Dendritic cell treated with granulocyte-macrophage colony-stimulating factor and Interleukin-4, amounts not matched to agents 40 ng/mL and 50 ng/mL, for 4 days (primary cell): ENCODE results near the gene POP7.
"Not testable (repeated sequence)": the region's sequence is repeated elsewhere in the genome, so short reads cannot be mapped to it uniquely, and the experiment has no call there.

ENCODE experiments used
- H3K27ac Mint-ChIP-seq: one replicate; pipeline ENCODE4 v1.8.0; 2022; ENCODE audit warnings: mild to moderate bottlenecking, mixed read lengths
- H3K27me3 Mint-ChIP-seq: one replicate; pipeline ENCODE4 v1.8.0; 2022; ENCODE audit warnings: mild to moderate bottlenecking, mixed read lengths
- H3K36me3 Mint-ChIP-seq: one replicate; pipeline ENCODE4 v1.8.0; 2022; ENCODE audit warnings: low read depth, mixed read lengths
- H3K4me1 Mint-ChIP-seq: one replicate; pipeline ENCODE4 v1.8.0; 2022; ENCODE audit warnings: low read depth, mixed read lengths
- H3K4me3 Mint-ChIP-seq: one replicate; pipeline ENCODE4 v1.8.0; 2022; ENCODE audit warnings: mild to moderate bottlenecking, moderate library complexity, mixed read lengths
- H3K9me3 Mint-ChIP-seq: one replicate; pipeline ENCODE4 v1.8.0; 2022; ENCODE audit warnings: mixed read lengths
- intact Hi-C: fragments of 100-400 bp; cut with micrococcal nuclease; formaldehyde crosslinking; loops from one replicate; pipeline ENCODE4 v1.15.0; 2022

The POP7 gene

DNA sequence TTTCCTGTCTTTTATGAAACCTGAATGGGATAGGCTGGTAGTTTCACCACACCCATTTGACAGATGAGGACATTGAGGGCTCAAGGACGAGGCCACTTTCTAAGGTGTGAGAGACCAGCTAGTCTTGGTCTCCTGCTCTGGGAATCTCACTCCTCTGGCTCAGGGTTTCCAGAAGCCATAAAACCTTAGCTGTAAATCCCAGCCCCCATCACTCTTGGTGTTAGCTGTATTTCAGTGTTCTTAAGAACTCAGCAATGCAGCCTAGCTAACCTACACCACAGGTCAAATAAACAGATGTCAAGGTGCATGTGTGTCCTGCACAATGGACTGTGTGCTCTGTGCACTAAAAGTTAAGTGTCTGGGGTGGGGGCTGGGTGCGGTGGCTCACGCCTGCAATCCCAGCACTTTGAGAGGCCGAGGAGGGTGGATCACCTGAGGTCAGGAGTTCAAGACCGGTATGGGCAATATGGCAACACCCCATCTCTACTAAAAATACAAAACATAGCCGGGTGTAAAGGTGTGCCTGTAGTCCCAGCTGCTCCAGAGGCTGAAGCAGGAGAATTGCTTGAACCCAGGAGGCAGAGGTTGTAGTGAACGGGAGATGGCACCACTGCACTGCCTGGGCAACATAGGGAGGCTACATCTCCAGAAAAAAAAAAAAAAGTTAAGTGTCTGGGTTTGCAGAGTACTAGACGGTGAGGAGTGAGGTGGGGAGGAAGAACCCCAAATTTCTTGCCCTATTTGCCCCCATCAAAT, 13.8 kb downstream of the POP7 start:
- intact Hi-C loops: no loop called here
- no peak overlapping the region for H3K27ac Mint-ChIP-seq
- H3K36me3 Mint-ChIP-seq: no peaks in the 10 kb centered on the region
- H3K4me3 Mint-ChIP-seq: no peak overlapping the region
- H3K27me3 Mint-ChIP-seq: peaks cover 64% of the 10 kb centered on the region
- peaks cover 16% of the 10 kb centered on the region for H3K9me3 Mint-ChIP-seq
- H3K4me1 Mint-ChIP-seq: peaks cover 4% of the 10 kb centered on the region

GRCh38 chr7:100720279-100720670, 14.4 kb downstream of the POP7 start, which contains the start of gene EPO:
TSS of gene EPO (plus strand) at chr7:100720468. CDS start at chr7:100720981, 513 bp downstream.
- Mint-ChIP-seq H3K4me3 (no peak within 1 kb of the TSS), H3K9me3 (peaks cover 16% of the 10 kb centered on the region), H3K27me3 (peaks cover 68% of the 10 kb centered on the region), H3K4me1 (peaks cover 10% of the 10 kb centered on the region), H3K27ac (no peak within 1 kb of the TSS), H3K36me3 (no peaks in the 10 kb centered on the region)
- intact Hi-C loops: no loop called here

GRCh38 chr7:100720671-100721504, 15.0 kb downstream of the POP7 start:
- Mint-ChIP-seq H3K9me3 (peaks cover 16% of the 10 kb centered on the region), H3K27ac (no peak overlapping the region), H3K36me3 (no peaks in the 10 kb centered on the region), H3K27me3 (peaks cover 66% of the 10 kb centered on the region), H3K4me3 (no peak overlapping the region), H3K4me1 (peaks cover 12% of the 10 kb centered on the region)
- intact Hi-C loops: no loop called here

GRCh38 chr7:100721505-100721812, 15.5 kb downstream of the POP7 start:
- H3K4me3 Mint-ChIP-seq: no peak overlapping the region
- H3K27ac Mint-ChIP-seq: no peak overlapping the region
- H3K4me1 Mint-ChIP-seq: peaks cover 12% of the 10 kb centered on the region
- peaks cover 16% of the 10 kb centered on the region for H3K9me3 Mint-ChIP-seq
- no peaks in the 10 kb centered on the region for H3K36me3 Mint-ChIP-seq
- intact Hi-C loops: no loop called here
- peaks cover 68% of the 10 kb centered on the region for H3K27me3 Mint-ChIP-seq

DNA sequence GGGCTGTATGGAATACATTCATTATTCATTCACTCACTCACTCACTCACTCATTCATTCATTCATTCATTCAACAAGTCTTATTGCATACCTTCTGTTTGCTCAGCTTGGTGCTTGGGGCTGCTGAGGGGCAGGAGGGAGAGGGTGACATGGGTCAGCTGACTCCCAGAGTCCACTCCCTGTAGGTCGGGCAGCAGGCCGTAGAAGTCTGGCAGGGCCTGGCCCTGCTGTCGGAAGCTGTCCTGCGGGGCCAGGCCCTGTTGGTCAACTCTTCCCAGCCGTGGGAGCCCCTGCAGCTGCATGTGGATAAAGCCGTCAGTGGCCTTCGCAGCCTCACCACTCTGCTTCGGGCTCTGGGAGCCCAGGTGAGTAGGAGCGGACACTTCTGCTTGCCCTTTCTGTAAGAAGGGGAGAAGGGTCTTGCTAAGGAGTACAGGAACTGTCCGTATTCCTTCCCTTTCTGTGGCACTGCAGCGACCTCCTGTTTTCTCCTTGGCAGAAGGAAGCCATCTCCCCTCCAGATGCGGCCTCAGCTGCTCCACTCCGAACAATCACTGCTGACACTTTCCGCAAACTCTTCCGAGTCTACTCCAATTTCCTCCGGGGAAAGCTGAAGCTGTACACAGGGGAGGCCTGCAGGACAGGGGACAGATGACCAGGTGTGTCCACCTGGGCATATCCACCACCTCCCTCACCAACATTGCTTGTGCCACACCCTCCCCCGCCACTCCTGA, 16.7 kb downstream of the POP7 start:
- Mint-ChIP-seq H3K36me3 (no peaks in the 10 kb centered on the region), H3K27me3 (peaks cover 71% of the 10 kb centered on the region)

DNA sequence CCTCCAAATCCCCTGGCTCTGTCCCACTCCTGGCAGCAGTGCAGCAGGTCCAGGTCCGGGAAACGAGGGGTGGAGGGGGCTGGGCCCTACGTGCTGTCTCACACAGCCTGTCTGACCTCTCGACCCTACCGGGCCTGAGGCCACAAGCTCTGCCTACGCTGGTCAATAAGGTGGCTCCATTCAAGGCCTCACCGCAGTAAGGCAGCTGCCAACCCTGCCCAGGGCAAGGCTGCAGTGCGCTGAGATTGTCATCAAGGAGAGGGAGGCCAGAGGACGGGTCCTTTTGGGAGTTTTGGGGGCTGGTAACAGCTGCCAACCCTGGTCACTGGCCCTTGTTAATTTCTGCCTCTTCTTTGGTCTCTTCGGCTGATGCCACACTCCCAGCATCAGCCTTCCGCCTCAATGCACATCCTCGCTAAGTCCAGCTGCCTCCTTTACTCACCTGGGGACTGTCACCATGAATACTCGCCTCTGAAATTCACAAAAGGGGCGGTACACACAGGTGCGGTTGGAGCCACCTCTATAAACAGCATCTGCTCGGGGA, 17.9 kb downstream of the POP7 start:
- intact Hi-C loops: loop anchor here (2.0 kb wide), 1 partner anchor 159 kb away; no protein-coding TSS in a partner anchor
- Mint-ChIP-seq H3K27me3 (peaks cover 71% of the 10 kb centered on the region), H3K27ac (no peak overlapping the region), H3K4me3 (no peak overlapping the region), H3K9me3 (peaks cover 3% of the 10 kb centered on the region), H3K4me1 (peaks cover 12% of the 10 kb centered on the region), H3K36me3 (no peaks in the 10 kb centered on the region)

More for the DNA sequence above, 16.7 kb downstream of the POP7 start:
- Mint-ChIP-seq H3K4me3 (no peak overlapping the region), H3K9me3 (peaks cover 15% of the 10 kb centered on the region), H3K27ac (no peak overlapping the region), H3K4me1 (peaks cover 12% of the 10 kb centered on the region)
- intact Hi-C loops: no loop called here

GRCh38 chr7:100724364-100724763, 18.4 kb downstream of the POP7 start:
- not testable (repeated sequence) for H3K27ac Mint-ChIP-seq, H3K36me3 Mint-ChIP-seq, H3K9me3 Mint-ChIP-seq, H3K4me3 Mint-ChIP-seq
- peaks cover 12% of the 10 kb centered on the region for H3K4me1 Mint-ChIP-seq
- intact Hi-C loops: loop anchor here (2.0 kb wide), 1 partner anchor 160 kb away; no protein-coding TSS in a partner anchor
- H3K27me3 Mint-ChIP-seq: peaks cover 66% of the 10 kb centered on the region

DNA sequence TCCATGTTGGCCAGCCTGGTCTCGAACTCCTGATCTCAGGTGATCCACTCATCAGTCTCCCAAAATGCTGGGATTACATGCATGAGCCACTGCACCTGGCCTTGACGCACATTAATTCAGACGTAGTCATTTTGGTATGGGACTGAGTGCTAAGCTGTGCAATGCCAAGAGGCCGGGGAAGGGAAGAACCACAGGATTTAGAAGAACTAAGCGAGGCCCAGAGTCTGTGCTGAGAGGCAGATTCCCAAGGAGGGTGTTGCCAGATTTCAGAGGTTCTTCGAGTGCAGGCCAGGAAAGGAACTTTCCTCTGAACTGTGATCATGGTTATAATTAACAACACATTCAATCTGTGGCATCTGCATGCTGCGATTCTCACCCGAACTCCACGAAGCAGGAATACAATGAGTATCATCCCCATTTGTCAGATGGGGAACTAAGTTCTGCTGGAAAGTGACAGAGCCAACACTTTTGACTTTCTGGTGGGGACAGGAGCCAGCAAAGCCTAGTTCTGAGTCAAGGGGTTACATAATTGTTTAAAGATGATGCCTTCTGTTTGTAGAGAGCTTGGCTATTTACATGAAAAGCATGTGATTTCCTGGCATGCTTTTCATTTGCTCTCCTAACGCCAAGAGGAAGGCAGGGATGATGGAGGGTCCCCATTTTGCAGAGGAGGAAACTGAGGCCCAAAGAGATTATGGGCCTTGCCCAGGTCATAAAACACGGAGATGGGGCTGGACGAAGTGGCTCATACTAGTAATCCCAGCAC, 21.3 kb downstream of the POP7 start:
- intact Hi-C loops: no loop called here
- Mint-ChIP-seq H3K36me3 (no peaks in the 10 kb centered on the region), H3K4me3 (no peak overlapping the region), H3K27me3 (peaks cover 48% of the 10 kb centered on the region), H3K4me1 (peaks cover 12% of the 10 kb centered on the region), H3K27ac (no peak overlapping the region), H3K9me3 (no peaks in the 10 kb centered on the region)

GRCh38 chr7:100728196-100728595, 22.3 kb downstream of the POP7 start:
- intact Hi-C loops: no loop called here
- no peaks in the 10 kb centered on the region for H3K9me3 Mint-ChIP-seq
- peaks cover 41% of the 10 kb centered on the region for H3K27me3 Mint-ChIP-seq
- H3K36me3 Mint-ChIP-seq: no peaks in the 10 kb centered on the region
- H3K4me1 Mint-ChIP-seq: peaks cover 12% of the 10 kb centered on the region
- H3K4me3 Mint-ChIP-seq: no peak overlapping the region
- no peak overlapping the region for H3K27ac Mint-ChIP-seq

DNA sequence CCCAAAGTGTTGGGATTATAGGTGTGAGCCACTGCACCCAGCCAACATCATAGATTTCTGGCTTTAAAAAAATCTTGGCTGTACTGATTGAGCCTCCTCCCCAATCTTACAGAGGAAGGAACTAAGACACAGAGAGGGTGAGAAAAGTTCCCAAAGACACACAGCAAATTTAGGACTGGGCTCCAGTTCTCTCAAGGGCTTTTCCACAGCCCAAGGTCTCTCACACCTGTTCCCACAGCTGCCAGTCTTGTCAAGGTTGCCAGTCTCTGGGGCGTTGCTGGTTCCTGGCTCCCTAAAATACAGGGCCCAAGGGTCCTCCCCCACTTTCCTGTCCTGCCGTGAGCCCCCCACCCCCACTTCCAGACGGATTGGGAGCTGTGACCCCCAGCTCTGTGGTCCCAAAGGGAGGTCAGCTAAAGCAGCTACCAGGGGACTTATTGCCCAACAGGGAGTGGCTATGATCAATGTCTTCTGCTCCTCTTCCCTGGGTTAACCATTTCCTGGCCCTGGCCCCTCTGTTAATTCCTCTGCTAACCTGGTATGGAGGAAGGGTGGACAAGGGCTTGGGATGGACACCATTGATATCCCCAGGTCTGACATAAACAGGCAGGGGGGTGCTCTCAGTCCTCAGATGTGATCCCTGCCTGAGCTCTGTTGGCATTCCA, 24.3 kb downstream of the POP7 start:
- Mint-ChIP-seq H3K27ac (no peak overlapping the region), H3K9me3 (no peaks in the 10 kb centered on the region)
- intact Hi-C loops: no loop called here

DNA sequence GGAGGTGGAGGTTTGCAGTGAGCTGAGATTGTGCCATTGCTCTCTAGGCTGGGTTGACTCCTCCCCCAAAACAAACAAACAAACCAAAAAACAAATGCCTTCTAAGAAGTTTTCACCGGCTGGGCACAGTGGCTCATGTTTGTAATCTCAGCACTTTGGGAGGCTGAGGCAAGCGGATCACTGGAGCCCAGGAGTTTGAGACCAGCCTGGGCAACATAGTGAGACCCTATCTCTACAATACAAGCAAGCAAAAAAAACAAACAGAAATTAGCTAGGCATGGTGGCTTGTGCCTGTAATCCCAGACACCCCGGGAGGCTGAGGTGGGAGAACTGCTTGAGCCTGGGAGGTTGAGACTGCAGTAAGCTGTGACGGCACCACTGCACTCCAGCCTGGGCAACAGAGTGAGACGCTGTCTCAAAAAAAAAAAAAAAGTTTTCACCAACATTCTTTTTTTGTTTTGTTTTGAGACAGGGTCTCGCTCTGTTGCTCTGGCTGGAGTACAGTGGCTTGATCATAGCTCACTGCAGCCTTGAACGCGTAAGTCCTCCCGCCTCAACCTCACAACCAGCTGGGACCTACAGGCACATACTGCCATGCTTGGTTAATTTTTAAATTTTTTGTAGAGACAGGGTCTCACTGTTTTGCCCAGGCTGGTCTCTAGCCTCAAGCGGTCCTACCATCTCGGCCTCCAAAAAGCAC, 26.2 kb downstream of the POP7 start:
- H3K27me3 Mint-ChIP-seq: peaks cover 35% of the 10 kb centered on the region
- H3K9me3 Mint-ChIP-seq: no peaks in the 10 kb centered on the region
- H3K27ac Mint-ChIP-seq: no peak overlapping the region

More for the DNA sequence above, 24.3 kb downstream of the POP7 start:
- Mint-ChIP-seq H3K36me3 (no peaks in the 10 kb centered on the region), H3K4me1 (peaks cover 7% of the 10 kb centered on the region), H3K4me3 (no peak overlapping the region), H3K27me3 (peaks cover 43% of the 10 kb centered on the region)

GRCh38 chr7:100735730-100736129, 29.8 kb downstream of the POP7 start:
- Mint-ChIP-seq H3K27me3 (peaks cover 24% of the 10 kb centered on the region), H3K4me1 (peaks cover 5% of the 10 kb centered on the region), H3K9me3 (no peaks in the 10 kb centered on the region), H3K4me3 (no peak overlapping the region), H3K27ac (no peak overlapping the region), H3K36me3 (no peaks in the 10 kb centered on the region)
- intact Hi-C loops: no loop called here

More for the DNA sequence above, 26.2 kb downstream of the POP7 start:
- H3K4me1 Mint-ChIP-seq: peaks cover 5% of the 10 kb centered on the region
- no peak overlapping the region for H3K4me3 Mint-ChIP-seq
- intact Hi-C loops: no loop called here
- no peaks in the 10 kb centered on the region for H3K36me3 Mint-ChIP-seq
